ENCODE measurements around the gene SLC35F3.

The SLC35F3 gene

DNA sequence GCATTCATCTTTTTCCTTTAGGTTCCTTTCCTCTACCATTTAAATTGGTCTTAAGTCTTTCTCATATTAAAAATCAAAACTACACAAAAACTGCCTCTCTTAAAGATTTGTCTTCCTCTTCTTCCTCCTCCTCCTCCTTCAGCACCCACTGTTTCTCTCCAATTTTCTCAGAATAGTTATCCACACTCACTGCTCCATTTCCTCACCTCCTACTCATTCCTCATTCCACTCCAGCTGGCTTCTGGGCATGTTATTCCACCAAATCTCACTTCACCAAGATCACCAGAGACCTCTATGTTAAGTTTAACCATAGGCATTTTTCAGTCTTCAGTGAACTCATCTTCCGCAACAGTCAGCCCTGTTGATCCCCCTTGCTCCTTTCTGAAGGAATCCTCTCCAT is 173.7 kb downstream of the SLC35F3 start:
- Histone ChIP-seq H3K4me1 (no peaks in the 10 kb centered on the region), H3K36me3 (no peaks in the 10 kb centered on the region), H3K27ac (no peak overlapping the region), H3K9me3 (no peaks in the 10 kb centered on the region), H3K4me3 (no peak overlapping the region), H3K27me3 (no peaks in the 10 kb centered on the region)
- intact Hi-C loops (cut with DNase I; ENCODE audit: low total_unique reads), result no loop called here
- DNase-seq, result no peak
- TF ChIP-seq, protein P1, sequence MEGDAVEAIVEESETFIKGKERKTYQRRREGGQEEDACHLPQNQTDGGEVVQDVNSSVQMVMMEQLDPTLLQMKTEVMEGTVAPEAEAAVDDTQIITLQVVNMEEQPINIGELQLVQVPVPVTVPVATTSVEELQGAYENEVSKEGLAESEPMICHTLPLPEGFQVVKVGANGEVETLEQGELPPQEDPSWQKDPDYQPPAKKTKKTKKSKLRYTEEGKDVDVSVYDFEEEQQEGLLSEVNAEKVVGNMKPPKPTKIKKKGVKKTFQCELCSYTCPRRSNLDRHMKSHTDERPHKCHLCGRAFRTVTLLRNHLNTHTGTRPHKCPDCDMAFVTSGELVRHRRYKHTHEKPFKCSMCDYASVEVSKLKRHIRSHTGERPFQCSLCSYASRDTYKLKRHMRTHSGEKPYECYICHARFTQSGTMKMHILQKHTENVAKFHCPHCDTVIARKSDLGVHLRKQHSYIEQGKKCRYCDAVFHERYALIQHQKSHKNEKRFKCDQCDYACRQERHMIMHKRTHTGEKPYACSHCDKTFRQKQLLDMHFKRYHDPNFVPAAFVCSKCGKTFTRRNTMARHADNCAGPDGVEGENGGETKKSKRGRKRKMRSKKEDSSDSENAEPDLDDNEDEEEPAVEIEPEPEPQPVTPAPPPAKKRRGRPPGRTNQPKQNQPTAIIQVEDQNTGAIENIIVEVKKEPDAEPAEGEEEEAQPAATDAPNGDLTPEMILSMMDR (IDR thresholded peaks at IDR 0.05), result no peak

DNA sequence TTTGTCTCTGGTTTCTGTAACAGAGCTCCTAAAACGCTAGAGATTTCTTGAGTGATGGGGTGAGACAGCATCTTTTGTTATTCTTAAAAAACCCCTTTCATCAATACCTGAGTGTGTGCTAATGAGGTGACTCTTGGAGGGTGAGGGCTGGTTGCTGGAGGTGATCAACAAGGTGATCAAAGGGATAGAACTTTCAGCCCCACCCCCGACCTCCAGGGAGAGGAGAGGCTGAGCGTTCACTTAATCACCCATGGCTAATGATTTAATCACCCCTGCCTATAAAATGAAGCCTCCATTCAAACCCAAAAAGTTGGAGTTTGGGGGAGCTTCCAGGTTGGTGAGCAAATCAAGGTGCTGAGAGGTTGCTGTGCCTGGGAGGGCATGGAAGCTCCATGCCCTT is 175.4 kb downstream of the SLC35F3 start:
- Histone ChIP-seq H3K27ac (no peak overlapping the region), H3K4me1 (no peaks in the 10 kb centered on the region), H3K9me3 (no peaks in the 10 kb centered on the region), H3K36me3 (no peaks in the 10 kb centered on the region), H3K4me3 (no peak overlapping the region), H3K27me3 (no peaks in the 10 kb centered on the region)
- intact Hi-C loops (cut with DNase I; ENCODE audit: low total_unique reads), result no loop called here
- TF ChIP-seq, protein P1 (IDR thresholded peaks at IDR 0.05), result no peak
- no peak for DNase-seq

DNA sequence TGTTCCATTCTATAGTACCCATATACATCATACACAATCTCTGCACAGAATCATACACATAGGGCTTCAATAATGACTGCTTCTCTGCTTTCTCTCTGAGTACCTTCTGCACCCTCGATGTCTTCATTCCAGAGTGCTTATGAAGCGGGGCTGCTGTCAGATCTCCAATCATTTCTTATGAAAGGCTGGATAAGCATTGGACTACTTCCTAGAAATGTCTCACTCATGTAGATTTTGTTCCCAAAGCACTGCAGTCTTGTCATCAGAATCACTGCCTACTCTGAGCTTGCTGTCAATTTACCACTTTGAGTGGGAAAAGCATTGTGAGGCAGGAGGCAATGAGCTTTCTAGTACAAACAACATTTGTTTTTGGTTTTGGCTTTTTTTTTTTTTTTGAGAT is 179.0 kb downstream of the SLC35F3 start:
- Histone ChIP-seq H3K27me3 (no peaks in the 10 kb centered on the region), H3K4me3 (no peak overlapping the region), H3K36me3 (no peaks in the 10 kb centered on the region), H3K4me1 (no peaks in the 10 kb centered on the region), H3K9me3 (no peaks in the 10 kb centered on the region), H3K27ac (no peak overlapping the region)
- TF ChIP-seq, protein P1 (IDR thresholded peaks at IDR 0.05), result no peak
- DNase-seq, result no peak
- intact Hi-C loops (cut with DNase I; ENCODE audit: low total_unique reads), result no loop called here

DNA sequence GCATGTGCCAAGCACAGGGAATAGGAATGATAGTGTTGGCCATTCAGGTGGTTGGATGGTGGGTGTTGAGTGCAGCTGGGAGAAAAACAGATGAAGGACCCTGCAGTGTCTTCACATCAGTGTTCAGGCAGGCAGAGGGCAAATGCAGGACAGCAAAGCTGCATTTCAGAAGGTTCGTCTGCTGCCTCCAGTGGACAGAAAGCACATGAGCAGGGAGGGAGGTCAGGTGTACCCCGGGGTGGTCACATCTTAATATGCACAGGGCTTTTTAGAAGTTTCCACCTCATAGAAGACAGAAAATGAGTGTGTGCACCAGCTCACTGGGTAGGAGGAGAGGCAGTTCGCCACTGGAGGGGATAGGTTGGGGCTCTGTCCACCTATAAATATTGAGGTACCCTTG is 184.9 kb downstream of the SLC35F3 start:
- no peak overlapping the region for H3K27ac ChIP-seq
- intact Hi-C loops (cut with DNase I; ENCODE audit: low total_unique reads), result no loop called here
- TF ChIP-seq, protein P1 (IDR thresholded peaks at IDR 0.05), result no peak
- peaks cover 0 to 7% (median 0%) of the 10 kb centered on the region in 3 donors for H3K9me3 ChIP-seq
- H3K27me3 ChIP-seq, result no peaks in the 10 kb centered on the region
- H3K4me1 ChIP-seq, result peaks cover 0 to 11% (median 2%) of the 10 kb centered on the region in 4 donors
- DNase-seq, result no peak
- H3K36me3 ChIP-seq, result no peaks in the 10 kb centered on the region
- no peak overlapping the region for H3K4me3 ChIP-seq

DNA sequence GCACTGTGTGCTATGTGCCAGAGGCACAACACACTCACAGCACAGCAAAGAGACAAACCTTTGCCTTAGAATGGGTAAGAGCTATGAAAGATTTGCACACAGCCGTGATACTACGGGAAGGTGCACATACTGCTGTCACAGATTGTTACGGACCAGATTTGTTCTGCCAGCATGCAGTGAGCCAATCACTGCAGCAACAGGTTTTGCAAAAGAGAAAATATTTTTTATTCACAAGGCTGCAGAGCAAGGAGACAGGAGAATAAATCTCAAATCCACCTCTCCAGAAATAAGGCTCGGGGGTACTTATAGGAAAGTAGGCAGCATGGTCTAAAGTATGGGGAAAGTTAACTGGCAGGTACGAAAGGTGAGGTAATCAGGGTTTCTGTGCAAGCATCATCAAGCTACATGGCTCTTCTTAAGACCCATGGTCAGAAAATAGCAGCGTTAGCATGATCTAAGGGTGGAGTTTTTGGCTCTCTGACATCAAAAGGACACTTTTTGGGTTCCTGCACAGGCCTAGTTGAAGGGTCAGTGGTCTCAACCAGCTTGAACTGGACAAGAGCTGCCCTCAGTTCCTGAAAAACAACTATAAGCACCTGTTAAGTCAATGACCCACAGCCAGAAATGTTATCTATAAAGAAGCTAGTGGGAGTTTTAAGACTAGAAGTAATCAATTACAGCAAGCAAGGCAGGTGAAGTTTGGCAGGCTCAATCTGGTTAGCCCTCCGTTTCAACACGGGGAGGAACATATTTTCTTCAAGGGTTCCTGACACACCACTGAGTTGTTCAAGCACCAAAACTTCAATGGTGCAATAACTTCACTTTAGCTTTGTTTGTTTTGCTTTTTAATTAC is 186.0 kb downstream of the SLC35F3 start:
- Histone ChIP-seq H3K27ac (no peak overlapping the region), H3K36me3 (no peaks in the 10 kb centered on the region), H3K4me1 (peaks cover 0 to 13% (median 2%) of the 10 kb centered on the region in 4 donors), H3K27me3 (no peaks in the 10 kb centered on the region), H3K9me3 (peaks cover 0 to 7% (median 0%) of the 10 kb centered on the region in 3 donors), H3K4me3 (no peak overlapping the region)
- no peak for DNase-seq
- TF ChIP-seq, protein P1 (IDR thresholded peaks at IDR 0.05), result no peak
- intact Hi-C loops (cut with DNase I; ENCODE audit: low total_unique reads), result no loop called here
